BJ (cell line): Measurements from ENCODE around the gene NECAB3. TPM values are rescaled to one million over a fixed set of nuclear protein-coding genes. Genes with fewer than 3 reads are reported as not detected.

Experiments
- CTCF ChIA-PET: fragments of 350-600 bp; formaldehyde crosslinking; extraction: SDS; loops from one replicate; lab custom pipeline; 2021; ENCODE audit warnings: antibody characterized with exemption, inconsistent platforms; lab: Yijun Ruan, JAX
- POLR2A ChIA-PET: fragments of 300-600 bp; sonication (Branson Sonifier 250); formaldehyde crosslinking; extraction: SDS; loops from one replicate; lab custom pipeline; 2021; ENCODE audit warnings: antibody characterized with exemption; lab: Charles Lee
- DNase-seq: peaks from one replicate; pipeline ENCODE4 v3.0.0-alpha.2; 2011; ENCODE audit warnings: low read depth
- H3K27me3 ChIP-seq: 2 replicates; pipeline ENCODE4 v1.6.0; 2011; ENCODE audit warnings: low read length; ENCODE audit not compliant: control insufficient read depth, insufficient read depth
- H3K36me3 ChIP-seq: 2 replicates; pipeline ENCODE4 v1.5.1; 2011; ENCODE audit warnings: low read length; ENCODE audit not compliant: control insufficient read depth, insufficient read depth
- H3K4me3 ChIP-seq: 2 replicates; pipeline ENCODE4 v1.5.1; 2011; ENCODE audit warnings: low read depth, mild to moderate bottlenecking, control low read depth, low read length
- CTCF ChIP-seq: IDR thresholded peaks from 2 replicates; pipeline ENCODE4 v1.5.1; 2011; ENCODE audit warnings: low read depth, mild to moderate bottlenecking, control low read depth, inconsistent platforms, low read length, moderate library complexity; ENCODE audit not compliant: insufficient read depth
- polyA minus RNA-seq: library from RNA; depleted of rRNA, polyadenylated mRNA; stranded (reverse); fragments of >200 nt; gene quantifications from 2 replicates; pipeline ENCODE4 v1.2.3, GENCODE V29; 2011; rRNA and poly(A)+ RNA removed
- polyA plus RNA-seq: library from polyadenylated mRNA; depleted of rRNA; stranded (reverse); fragments of >200 nt; gene quantifications from 2 replicates; pipeline ENCODE4 v1.2.3, GENCODE V29; 2011; rRNA removed

Gene NECAB3
- polyA plus RNA-seq = 13.4 and 20.2 TPM in 2 replicates
- polyA minus RNA-seq = 30.8 and 38.1 TPM in 2 replicates

GRCh38 chr20:33674294-33675135 lies at the start of gene NECAB3:
TSS of gene NECAB3 (minus strand) at chr20:33674428. CDS start at chr20:33674352, 76 bp downstream.
- peaks cover 2% of the 10 kb centered on the region; the same call in 1 of the 2 replicates for H3K36me3 ChIP-seq
- peak within 1 kb of the TSS; percentile 69 for H3K4me3 ChIP-seq
- no peaks in the 10 kb centered on the region for H3K27me3 ChIP-seq
- no peak for DNase-seq
- POLR2A ChIA-PET = interaction anchor here (0.6 kb wide), 1 partner anchor 11 kb away, joined by 4 read pairs; no protein-coding TSS in a partner anchor
- TF ChIP-seq CTCF = no peak
- CTCF ChIA-PET = interaction anchor here (0.6 to 2.2 kb wide), 4 partner anchors 8 to 150 kb away, joined by 3 to 9 read pairs (median 4); partner anchors contain the start of gene ACTL10

GRCh38 chr20:33721391-33722140 lies 47.3 kb upstream of the NECAB3 start:
- TF ChIP-seq CTCF = no peak
- POLR2A ChIA-PET = no interaction called here
- CTCF ChIA-PET = no interaction called here

GRCh38 chr20:33719989-33720709 lies 45.9 kb upstream of the NECAB3 start, which contains the start of gene PXMP4:
TSS of gene PXMP4 (minus strand) at chr20:33720310. CDS start at chr20:33720207, 103 bp downstream.
- POLR2A ChIA-PET = no interaction called here
- Histone ChIP-seq H3K4me3 (peak within 1 kb of the TSS; percentile 78), H3K27me3 (no peaks in the 10 kb centered on the region), H3K36me3 (no peaks in the 10 kb centered on the region)
- no peak for TF ChIP-seq CTCF
- peak; percentile 96 for DNase-seq
- CTCF ChIA-PET = interaction anchor here (0.8 kb wide), 1 partner anchor 11 kb away, joined by 4 read pairs; the partner anchor contains the start of gene ZNF341

More at GRCh38 chr20:33721391-33722140, 47.3 kb upstream of the NECAB3 start:
- H3K4me3 ChIP-seq = no peak overlapping the region
- no peaks in the 10 kb centered on the region for H3K27me3 ChIP-seq
- H3K36me3 ChIP-seq = no peaks in the 10 kb centered on the region
- DNase-seq = no peak

- H3K27me3 ChIP-seq = no peaks in the 10 kb centered on the region
- CTCF ChIA-PET = interaction anchor here (0.8 kb wide), 1 partner anchor 12 kb away, joined by 4 read pairs; the partner anchor contains the start of gene ZNF341
- POLR2A ChIA-PET = no interaction called here
- no peak for DNase-seq
- TF ChIP-seq CTCF = no peak
- H3K4me3 ChIP-seq = peak overlapping the region; percentile 78
- no peaks in the 10 kb centered on the region for H3K36me3 ChIP-seq
Measured at GRCh38 chr20:33719277-33719988, 45.2 kb upstream of the NECAB3 start.
